HG03064 (cell line): ENCODE results near the gene NKX2-3.

Experiments used
- ATAC-seq: cut with Tn5 transposase; IDR thresholded peaks from one replicate; pipeline ENCODE4 v1.9.1; 2021; ENCODE audit warnings: low read depth; ENCODE audit not compliant: unreplicated experiment

Gene NKX2-3

GRCh38 chr10:99532687-99533495 is at the start of gene NKX2-3:
TSS of gene NKX2-3 (plus strand) at chr10:99532942. CDS start at chr10:99533132, 190 bp downstream.
- no peak for ATAC-seq

DNA sequence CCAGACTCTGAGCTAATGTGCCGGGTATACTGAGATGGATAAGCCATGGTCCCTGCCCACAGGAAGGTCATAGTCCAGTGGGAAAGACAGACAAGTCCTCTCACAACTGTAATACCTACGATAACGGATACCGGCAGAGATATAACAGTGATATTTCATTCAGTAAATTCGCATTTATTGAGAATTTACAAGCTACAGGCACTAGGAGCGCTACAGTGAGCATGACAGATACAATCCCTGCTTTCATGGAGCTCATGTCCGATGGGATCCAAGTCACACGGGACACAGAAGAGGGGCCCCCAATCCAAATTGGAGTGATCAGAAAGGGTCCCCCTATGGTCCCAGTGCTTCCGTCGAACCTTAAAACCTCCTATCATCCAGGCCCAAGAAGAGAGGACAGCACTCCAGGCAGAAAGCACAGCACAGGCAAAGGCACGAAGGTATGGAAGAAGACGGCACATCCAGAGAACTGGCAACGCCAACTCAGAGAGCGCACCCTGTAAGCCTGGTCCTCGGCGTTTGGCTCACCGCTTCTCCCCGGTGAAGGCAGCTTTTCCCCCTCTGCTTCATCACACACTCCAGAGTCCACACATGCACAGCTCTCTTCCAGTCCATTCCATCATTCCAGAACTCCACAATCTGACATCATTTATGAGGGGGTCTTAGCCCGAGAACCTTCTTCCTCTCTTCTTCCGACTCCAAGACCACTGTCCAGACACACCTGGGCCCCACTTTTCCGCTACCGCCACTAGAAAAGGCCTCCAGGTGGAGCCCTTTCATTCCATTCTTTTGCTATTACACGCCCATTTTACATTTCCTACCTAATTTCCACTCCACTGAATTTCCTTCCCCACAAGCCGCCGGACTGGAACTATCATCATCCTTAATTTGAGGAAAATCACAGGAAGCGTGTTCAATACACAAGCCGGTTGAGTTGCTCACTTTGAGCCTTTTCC is 47.8 kb upstream of the NKX2-3 start:
- ATAC-seq: no peak

- no peak for ATAC-seq
Observed at GRCh38 chr10:99487125-99487807, 45.5 kb upstream of the NKX2-3 start.

GRCh38 chr10:99489271-99489670 is 43.5 kb upstream of the NKX2-3 start:
- ATAC-seq: no peak

GRCh38 chr10:99497343-99498025 is 35.3 kb upstream of the NKX2-3 start:
- no peak for ATAC-seq

- ATAC-seq: no peak
Observed at GRCh38 chr10:99506416-99506815, 26.3 kb upstream of the NKX2-3 start.

DNA sequence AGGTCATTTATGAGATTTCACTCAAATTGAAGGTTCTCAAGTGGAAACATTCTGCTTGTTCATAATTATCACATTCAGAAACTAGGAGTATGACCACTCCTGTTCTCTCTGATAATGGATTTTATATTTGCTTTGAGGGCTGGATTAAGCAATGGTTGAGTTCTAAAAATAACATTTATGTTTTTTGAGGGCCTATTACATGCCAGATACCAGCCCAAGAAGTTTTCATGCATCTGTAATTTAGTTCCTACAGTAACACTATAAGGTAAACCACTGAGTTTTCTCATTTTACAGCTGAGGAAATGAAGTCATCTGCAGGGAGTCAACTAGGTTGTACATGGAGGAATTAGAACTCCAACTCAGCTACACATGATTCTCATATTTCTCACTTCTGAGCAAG is 25.5 kb upstream of the NKX2-3 start:
- ATAC-seq: no peak

GRCh38 chr10:99513061-99513460 is 19.7 kb upstream of the NKX2-3 start:
- ATAC-seq: no peak

- ATAC-seq: no peak
Observed at GRCh38 chr10:99519690-99520039, 13.1 kb upstream of the NKX2-3 start.

GRCh38 chr10:99520040-99520846 is 12.5 kb upstream of the NKX2-3 start:
- ATAC-seq: no peak

DNA sequence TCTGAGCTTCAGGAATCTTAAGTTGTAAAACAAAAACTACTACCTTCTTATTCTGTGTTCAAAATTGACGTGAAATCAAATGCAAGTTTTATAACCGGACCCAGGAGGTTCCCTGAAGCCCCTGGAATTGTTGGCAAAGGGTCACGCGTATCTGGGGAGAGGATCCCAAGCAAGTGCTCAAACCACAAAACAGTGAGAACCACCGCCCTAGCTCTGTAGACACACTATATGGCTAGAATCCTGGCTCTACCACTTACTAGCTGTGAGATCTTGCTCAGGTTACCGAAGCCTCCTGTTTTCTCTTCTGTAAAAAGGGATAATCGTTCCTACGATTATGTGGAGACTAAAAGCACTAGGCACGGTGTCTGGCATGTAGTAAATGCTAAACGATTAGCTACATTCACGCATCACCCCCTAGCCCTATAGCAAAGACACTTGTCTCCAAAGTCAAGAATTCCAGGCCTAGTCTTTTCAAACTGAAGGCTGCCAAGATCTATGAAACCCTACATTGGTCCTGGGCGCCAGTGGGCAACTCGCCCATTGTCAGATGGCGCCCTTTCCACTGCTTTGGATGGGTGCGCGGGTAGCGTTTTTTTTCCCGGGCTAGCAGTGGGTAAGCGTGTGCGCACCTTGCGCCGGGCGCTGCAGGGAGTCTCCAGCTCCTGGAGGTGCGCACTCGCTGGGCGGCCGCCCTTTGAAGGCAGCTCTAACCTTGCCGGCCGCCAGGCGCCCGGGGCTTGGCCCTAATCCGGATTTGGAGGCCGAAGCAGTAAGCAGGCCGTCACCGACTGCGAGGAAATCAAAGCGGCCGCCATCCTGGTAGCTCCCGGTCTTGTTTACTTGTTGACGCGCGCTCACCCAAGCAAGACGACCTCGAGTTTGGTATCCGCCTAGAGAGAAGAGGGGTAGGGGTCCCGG is 11.6 kb upstream of the NKX2-3 start:
- ATAC-seq: no peak

- no peak for ATAC-seq
Observed at GRCh38 chr10:99521765-99522469, 10.8 kb upstream of the NKX2-3 start.

DNA sequence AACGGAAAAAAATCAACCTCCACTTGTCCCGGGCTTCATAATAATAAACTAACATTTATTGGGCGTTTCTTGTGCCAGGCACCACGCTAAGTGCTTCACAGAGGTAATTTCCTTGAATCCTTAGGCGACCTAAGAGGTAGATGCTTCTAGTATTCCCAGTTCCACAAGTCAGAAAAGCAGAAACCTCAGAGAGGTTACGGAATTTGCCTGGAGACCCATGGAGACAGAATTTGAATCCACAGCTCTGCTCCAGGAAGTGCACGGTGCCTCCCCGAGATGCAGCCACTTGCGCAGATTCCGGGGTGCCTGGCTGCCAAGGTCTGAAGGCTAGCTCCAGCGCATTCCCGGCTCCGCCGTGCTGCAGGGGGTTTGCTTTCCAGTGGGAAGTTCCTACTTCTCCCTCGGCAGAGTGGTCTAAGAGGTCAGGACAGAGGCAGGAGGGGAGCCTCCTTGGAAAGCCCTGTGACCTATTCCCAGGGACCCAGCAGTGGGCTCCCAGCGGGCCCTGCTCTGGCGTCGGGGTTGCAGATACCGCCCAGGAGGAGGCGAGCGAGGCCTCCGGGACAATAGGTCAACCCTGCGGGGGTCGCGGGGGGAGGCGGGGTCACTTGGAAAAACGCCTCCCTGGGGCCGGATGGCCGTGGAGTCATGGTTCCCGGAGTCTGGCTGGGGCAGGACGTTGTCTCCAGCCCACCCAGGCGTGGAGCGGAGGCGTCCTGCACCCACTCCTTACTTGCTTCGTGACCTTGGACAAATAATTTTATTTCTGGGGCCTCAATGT is 10.1 kb upstream of the NKX2-3 start:
- no peak for ATAC-seq

GRCh38 chr10:99523251-99523773 is 9.4 kb upstream of the NKX2-3 start:
- ATAC-seq: no peak

- ATAC-seq: no peak
Observed at GRCh38 chr10:99524050-99524666, 8.6 kb upstream of the NKX2-3 start.

GRCh38 chr10:99524736-99525380 is 7.9 kb upstream of the NKX2-3 start:
- ATAC-seq: no peak
